GM12864 (cell line): ENCODE measurements around the gene POU3F1.

Experiments used
- DNase-seq: peaks from one replicate; pipeline ENCODE4 v3.0.0-alpha.2; 2011; ENCODE audit warnings: low read depth
- H3K4me3 ChIP-seq: 2 replicates; pipeline ENCODE4 v1.5.1; 2011; ENCODE audit warnings: mild to moderate bottlenecking, low read depth, low read length, control low read depth
- TF ChIP-seq, protein P1 (sequence below): IDR thresholded peaks from 2 replicates; pipeline ENCODE4 v1.5.1; 2011; ENCODE audit warnings: low read depth, mild to moderate bottlenecking, moderate library complexity, low read length, control low read depth, inconsistent platforms; ENCODE audit errors: missing control alignments

POU3F1 gene

DNA sequence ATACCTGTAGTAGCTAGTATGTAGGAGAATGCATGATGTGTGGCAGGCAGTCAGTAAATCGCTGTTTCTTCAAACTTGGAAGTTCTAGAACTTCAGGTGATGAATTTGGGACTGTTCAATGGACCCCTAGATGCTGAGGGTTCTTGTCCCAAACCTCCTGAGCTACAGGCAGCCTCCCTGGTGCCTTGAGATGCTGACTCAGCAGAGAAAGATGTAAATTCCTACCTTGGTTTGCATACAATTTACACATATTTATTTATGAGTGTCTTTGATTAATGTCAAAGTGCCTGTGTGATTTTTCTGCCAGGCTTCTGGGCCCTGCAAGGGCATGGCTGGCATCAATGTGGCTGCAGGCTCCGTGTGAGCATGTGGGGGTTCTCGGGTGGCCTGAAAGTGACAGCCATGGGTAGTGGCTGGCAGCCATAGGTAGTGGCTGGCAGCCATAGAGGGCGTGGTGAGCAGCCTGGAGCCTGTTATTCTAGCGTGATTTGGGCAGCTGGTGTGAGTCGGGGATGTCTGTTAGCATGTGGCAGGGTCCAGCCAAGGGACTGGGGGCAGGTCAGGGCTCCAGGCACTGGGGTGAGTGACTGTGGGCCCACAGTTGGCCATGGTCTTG lies 13.2 kb upstream of the POU3F1 start:
- no peak for DNase-seq
- H3K4me3 ChIP-seq = no peak overlapping the region
- TF ChIP-seq, protein P1, sequence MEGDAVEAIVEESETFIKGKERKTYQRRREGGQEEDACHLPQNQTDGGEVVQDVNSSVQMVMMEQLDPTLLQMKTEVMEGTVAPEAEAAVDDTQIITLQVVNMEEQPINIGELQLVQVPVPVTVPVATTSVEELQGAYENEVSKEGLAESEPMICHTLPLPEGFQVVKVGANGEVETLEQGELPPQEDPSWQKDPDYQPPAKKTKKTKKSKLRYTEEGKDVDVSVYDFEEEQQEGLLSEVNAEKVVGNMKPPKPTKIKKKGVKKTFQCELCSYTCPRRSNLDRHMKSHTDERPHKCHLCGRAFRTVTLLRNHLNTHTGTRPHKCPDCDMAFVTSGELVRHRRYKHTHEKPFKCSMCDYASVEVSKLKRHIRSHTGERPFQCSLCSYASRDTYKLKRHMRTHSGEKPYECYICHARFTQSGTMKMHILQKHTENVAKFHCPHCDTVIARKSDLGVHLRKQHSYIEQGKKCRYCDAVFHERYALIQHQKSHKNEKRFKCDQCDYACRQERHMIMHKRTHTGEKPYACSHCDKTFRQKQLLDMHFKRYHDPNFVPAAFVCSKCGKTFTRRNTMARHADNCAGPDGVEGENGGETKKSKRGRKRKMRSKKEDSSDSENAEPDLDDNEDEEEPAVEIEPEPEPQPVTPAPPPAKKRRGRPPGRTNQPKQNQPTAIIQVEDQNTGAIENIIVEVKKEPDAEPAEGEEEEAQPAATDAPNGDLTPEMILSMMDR = no peak

DNA sequence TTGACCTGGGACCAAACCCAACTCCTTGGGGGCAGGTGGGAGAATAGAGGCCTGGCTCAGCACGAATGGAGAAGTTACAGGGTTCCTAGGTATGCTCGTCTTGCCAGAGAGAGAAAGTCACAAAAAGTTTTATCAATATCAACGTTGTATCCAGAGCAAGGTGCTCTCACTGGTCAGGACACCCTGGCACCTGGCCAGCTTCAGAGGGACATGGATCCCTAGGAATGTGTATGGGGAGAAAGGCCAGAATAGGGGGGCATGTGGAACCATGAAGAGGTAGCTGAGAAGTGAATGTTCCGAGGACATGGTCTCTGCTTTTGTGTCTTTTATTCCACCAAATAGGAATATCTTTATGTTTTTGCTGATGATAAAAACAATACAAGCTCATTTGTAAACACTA lies 9.4 kb upstream of the POU3F1 start:
- TF ChIP-seq, protein P1 = no peak
- DNase-seq = no peak
- H3K4me3 ChIP-seq = no peak overlapping the region

DNA sequence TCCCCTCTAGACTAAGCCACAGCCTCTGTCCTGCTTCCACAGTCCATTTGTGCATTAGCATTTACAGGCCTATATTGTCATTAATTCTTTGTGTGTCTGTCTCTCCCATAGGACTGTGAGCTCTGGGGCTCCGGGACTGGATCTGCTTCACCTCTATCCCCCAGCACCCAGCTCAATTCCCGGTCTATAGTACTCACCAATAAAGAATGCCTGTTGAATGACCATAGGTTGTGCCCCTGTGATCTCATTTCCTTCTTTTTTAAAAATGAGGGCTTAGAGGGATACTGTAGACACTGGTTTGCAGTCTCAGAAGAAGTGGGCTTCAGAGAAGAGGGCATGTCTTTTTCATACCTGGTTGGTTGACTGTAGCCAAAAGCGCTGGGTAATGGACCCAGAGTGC lies 8.8 kb upstream of the POU3F1 start:
- no peak for DNase-seq
- H3K4me3 ChIP-seq = no peak overlapping the region
- TF ChIP-seq, protein P1 = no peak

DNA sequence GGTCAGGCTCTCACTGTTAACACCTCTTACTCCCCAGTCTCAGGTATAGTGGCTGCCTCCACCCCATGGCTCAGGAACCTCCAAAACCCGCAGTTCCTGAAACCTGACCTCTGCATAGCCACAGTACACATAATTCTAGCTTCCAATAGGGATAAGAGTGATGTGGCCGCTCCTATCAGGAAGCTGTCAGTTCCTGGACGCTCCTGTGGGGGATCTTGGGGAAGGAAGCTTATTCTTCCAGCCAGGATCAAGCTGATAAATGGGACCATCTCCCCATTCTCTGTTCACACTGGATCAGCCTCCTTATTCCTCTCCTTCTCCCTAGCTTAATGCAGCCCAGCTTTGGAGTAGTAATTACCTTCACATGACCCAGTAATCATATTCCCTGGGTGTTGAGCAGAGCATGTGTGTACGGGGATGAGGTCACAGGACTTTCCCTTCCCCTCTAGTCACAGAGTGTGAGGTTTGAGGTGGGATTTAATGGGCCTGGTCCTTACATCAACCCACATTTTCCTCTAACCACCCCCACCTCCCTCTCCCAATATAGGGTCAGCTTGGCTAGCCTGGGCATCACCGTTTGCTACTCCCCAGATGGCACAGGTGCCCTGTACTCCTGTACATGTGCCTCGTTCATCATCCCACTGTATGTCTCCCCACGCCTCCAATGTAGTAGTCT lies 7.0 kb upstream of the POU3F1 start:
- DNase-seq = no peak
- H3K4me3 ChIP-seq = no peak overlapping the region
- TF ChIP-seq, protein P1 = no peak

DNA sequence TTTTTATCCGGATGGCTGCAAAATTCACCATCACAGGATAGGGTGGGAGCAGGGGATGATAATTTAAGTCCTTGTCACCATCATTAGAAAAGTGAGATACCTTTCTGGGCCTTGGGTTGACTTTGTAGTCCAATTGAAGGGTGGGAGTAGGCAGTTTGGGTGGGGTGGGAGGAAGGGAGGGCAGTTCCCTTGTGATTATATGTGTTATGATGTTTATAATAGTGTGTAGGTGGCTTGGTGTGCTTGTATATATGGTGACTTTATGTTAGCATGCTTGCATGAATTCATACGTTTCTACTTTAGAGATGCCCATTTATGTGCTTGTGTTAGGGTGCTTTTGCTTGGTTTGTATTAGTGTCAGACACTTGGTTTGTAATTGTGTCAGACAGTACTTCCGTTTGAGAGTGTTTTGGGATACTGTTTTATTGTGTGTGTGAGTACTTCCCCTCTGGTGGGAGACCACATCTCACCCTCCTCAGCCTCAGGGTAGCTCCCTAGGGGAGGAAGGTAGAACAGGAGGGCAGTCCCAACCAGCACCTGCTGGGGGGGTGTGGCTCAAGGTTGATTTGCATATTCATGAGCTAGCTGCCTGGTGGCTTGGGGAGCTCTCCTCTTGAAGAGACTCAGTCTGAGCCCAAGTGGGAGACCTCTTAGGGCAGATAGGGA lies 6.3 kb upstream of the POU3F1 start:
- DNase-seq = peak; percentile 25
- H3K4me3 ChIP-seq = no peak overlapping the region
- TF ChIP-seq, protein P1 = no peak

DNA sequence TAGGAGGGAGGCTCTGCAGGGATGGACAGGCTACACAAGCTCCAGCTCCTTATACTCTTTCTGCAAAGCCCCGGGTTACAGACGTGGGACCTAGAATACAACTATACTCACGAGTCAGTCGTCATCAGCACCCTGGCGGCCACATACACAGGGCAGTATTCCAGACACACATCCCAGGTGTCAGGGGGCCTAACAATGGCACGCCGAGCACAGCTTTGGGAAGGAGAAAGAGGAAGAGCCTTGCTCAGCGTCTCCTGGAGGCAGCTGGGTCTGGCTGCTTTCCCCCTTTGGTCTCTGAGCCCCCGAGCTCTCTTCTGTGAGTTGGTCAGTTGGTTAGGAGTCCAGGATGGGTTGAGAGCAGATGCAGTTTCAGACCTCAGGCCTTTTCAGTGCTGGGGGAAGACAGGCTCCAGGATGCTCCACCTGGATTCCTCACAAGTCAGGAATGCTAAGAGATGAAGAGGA lies 4.5 kb upstream of the POU3F1 start:
- DNase-seq = no peak
- TF ChIP-seq, protein P1 = peak; percentile 13
- no peak overlapping the region for H3K4me3 ChIP-seq
